GM23338 (cell line): ENCODE results near the gene PTPRQ. TPM values are rescaled to one million over a fixed set of nuclear protein-coding genes. Genes with fewer than 3 reads are reported as not detected.

Experiments used
- ATAC-seq: fragments of 200-7000 bp; cut with Tn5 transposase; 3 replicates; pipeline ENCODE4 v1.9.1; 2020
- DNase-seq: peaks from one replicate; pipeline ENCODE4 v3.0.0-alpha.2; 2015; ENCODE audit warnings: low spot score
- H2AFZ ChIP-seq: fragments of 200-600 bp; sonication (generic); 2 replicates; pipeline ENCODE4 v1.8.0; 2016; ENCODE audit warnings: antibody characterized with exemption, mild to moderate bottlenecking, moderate library complexity
- H3F3A ChIP-seq: fragments of 200-600 bp; sonication (generic); replicated peaks from 2 replicates; pipeline ENCODE4 v1.8.0; 2017; ENCODE audit warnings: antibody characterized with exemption, mixed run types, low read depth
- H3K27ac ChIP-seq: fragments of 200-600 bp; sonication (generic); 2 replicates; pipeline ENCODE4 v1.6.1; 2016; ENCODE audit warnings: low read depth
- H3K27me3 ChIP-seq: fragments of 200-600 bp; sonication (generic); 2 replicates; pipeline ENCODE4 v1.8.0; 2016; ENCODE audit warnings: mild to moderate bottlenecking, mixed run types, moderate library complexity; ENCODE audit not compliant: insufficient read depth
- H3K36me3 ChIP-seq: fragments of 200-600 bp; sonication (generic); 2 replicates; pipeline ENCODE4 v1.8.0; 2016; ENCODE audit warnings: mild to moderate bottlenecking; ENCODE audit not compliant: insufficient read depth
- H3K4me1 ChIP-seq: fragments of 200-600 bp; sonication (generic); 2 replicates; pipeline ENCODE4 v1.8.0; 2016; ENCODE audit warnings: mild to moderate bottlenecking, moderate library complexity; ENCODE audit not compliant: insufficient read depth
- H3K4me2 ChIP-seq: fragments of 200-600 bp; sonication (generic); 2 replicates; pipeline ENCODE4 v1.7.1; 2017; ENCODE audit warnings: mixed run types
- H3K4me3 ChIP-seq: fragments of 200-600 bp; sonication (generic); 2 replicates; pipeline ENCODE4 v1.6.1; 2016; ENCODE audit warnings: mixed run types
- H3K79me2 ChIP-seq: fragments of 200-600 bp; sonication (generic); replicated peaks from 2 replicates; pipeline ENCODE4 v1.8.0; 2017; ENCODE audit warnings: mild to moderate bottlenecking; ENCODE audit not compliant: insufficient read depth
- H3K9me2 ChIP-seq: fragments of 200-600 bp; sonication (generic); 2 replicates; pipeline ENCODE4 v1.8.0; 2017; ENCODE audit not compliant: insufficient read depth
- H4K20me1 ChIP-seq: fragments of 200-600 bp; sonication (generic); replicated peaks from 2 replicates; pipeline ENCODE4 v1.8.0; 2017; ENCODE audit warnings: mild to moderate bottlenecking; ENCODE audit not compliant: insufficient read depth
- H3K27ac Mint-ChIP-seq: 2 replicates; pipeline ENCODE4 v1.8.0; 2020; ENCODE audit warnings: inconsistent platforms, mild to moderate bottlenecking, moderate library complexity, mixed read lengths
- H3K27me3 Mint-ChIP-seq: 3 replicates; pipeline ENCODE4 v1.8.0; 2022; ENCODE audit warnings: low read depth, mild to moderate bottlenecking, moderate library complexity, mixed read lengths, inconsistent platforms; ENCODE audit not compliant: insufficient read depth, poor library complexity
- H3K36me3 Mint-ChIP-seq: 3 replicates; pipeline ENCODE4 v1.8.0; 2021; ENCODE audit warnings: low read depth, mild to moderate bottlenecking, inconsistent platforms, moderate library complexity, mixed read lengths
- H3K4me1 Mint-ChIP-seq: 3 replicates; pipeline ENCODE4 v1.8.0; 2020; ENCODE audit warnings: mild to moderate bottlenecking, inconsistent platforms, mixed read lengths
- H3K4me3 Mint-ChIP-seq: 3 replicates; pipeline ENCODE4 v1.8.0; 2021; ENCODE audit warnings: moderate library complexity, mild to moderate bottlenecking, inconsistent platforms, mixed read lengths
- H3K9me3 Mint-ChIP-seq: 3 replicates; pipeline ENCODE4 v1.8.0; 2020; ENCODE audit warnings: moderate library complexity, mild to moderate bottlenecking, inconsistent platforms, mixed read lengths
- CTCF ChIP-seq, 2 experiments: fragments of 200-600 bp in 1 of 2; sonication (generic) in 1 of 2; conservative IDR thresholded peaks; 2 replicates each; pipeline versions ENCODE4 v1.5.1 to v1.6.1; 2016 to 2017; ENCODE audit warnings: antibody characterized with exemption in 2 of 2, low read depth in 2 of 2, mild to moderate bottlenecking in 2 of 2, moderate library complexity in 1 of 2
- EZH2phosphoT487 ChIP-seq: fragments of 200-600 bp; sonication (generic); IDR thresholded peaks from one replicate; pipeline ENCODE4 v1.8.1; 2018; ENCODE audit warnings: antibody characterized with exemption; ENCODE audit not compliant: unreplicated experiment
- JUNB ChIP-seq: IDR thresholded peaks from one replicate; pipeline ENCODE4 v1.6.1; 2016; ENCODE audit warnings: antibody characterized with exemption; ENCODE audit not compliant: unreplicated experiment
- NANOG ChIP-seq: IDR thresholded peaks from 2 replicates; pipeline ENCODE4 v1.6.1; 2016; ENCODE audit warnings: antibody characterized with exemption, borderline replicate concordance
- ZNF114 ChIP-seq: fragments of 250-450 bp; sonication (Bioruptor Pico); IDR thresholded peaks from 2 replicates; pipeline ENCODE4 v1.5.0; 2020; ENCODE audit warnings: mild to moderate bottlenecking, moderate library complexity
- ZNF462 ChIP-seq: fragments of 250-450 bp; sonication (Bioruptor Pico); IDR thresholded peaks from 2 replicates; pipeline ENCODE4 v1.5.0; 2020; ENCODE audit warnings: mild to moderate bottlenecking, moderate library complexity
- polyA plus RNA-seq: library from polyadenylated mRNA; unstranded; fragments of >200 nt; fragmentation: Nextera tagmentation; extraction: Ambion mirVana; gene quantifications from 2 replicates; pipeline ENCODE4 v1.2.1, GENCODE V29; 2016
- total RNA-seq: library from RNA; depleted of rRNA; stranded (reverse); fragments of >200 nt; shearing (Covaris generic); gene quantifications from 2 replicates; pipeline ENCODE4 v1.2.3, GENCODE V29; 2014

PTPRQ gene
- total and polyA plus RNA-seq, 2 experiments from 2014 or later, result not detected

GRCh38 chr12:80491166-80491565 lies 47.1 kb downstream of the PTPRQ start:
- Histone ChIP-seq H4K20me1 (no peaks in the 10 kb centered on the region), H3K4me1 (no peaks in the 10 kb centered on the region), H3K27me3 (no peaks in the 10 kb centered on the region), H3K79me2 (no peaks in the 10 kb centered on the region), H3K9me2 (no peaks in the 10 kb centered on the region), H3K36me3 (no peaks in the 10 kb centered on the region), H2AFZ (no peak overlapping the region), H3F3A (no peaks in the 10 kb centered on the region), H3K4me3 (no peak overlapping the region), H3K4me2 (no peak overlapping the region), H3K27ac (no peak overlapping the region)
- Mint-ChIP-seq H3K9me3 (no peaks in the 10 kb centered on the region), H3K4me1 (peaks cover 12% of the 10 kb centered on the region; the same call in 2 of the 3 replicates), H3K27ac (no peak overlapping the region), H3K36me3 (no peaks in the 10 kb centered on the region), H3K4me3 (no peak overlapping the region), H3K27me3 (no peaks in the 10 kb centered on the region)
- ATAC-seq (no peak), DNase-seq (no peak)
- TF ChIP-seq ZNF462, result no peak

- H3K36me3 Mint-ChIP-seq, result no peaks in the 10 kb centered on the region
- Histone ChIP-seq H3K79me2 (no peaks in the 10 kb centered on the region), H4K20me1 (no peaks in the 10 kb centered on the region), H3K4me2 (no peak overlapping the region), H3K4me3 (no peak overlapping the region), H3F3A (no peaks in the 10 kb centered on the region), H3K27ac (no peak overlapping the region), H2AFZ (no peak overlapping the region), H3K9me2 (no peaks in the 10 kb centered on the region), H3K4me1 (no peaks in the 10 kb centered on the region), H3K36me3 (no peaks in the 10 kb centered on the region), H3K27me3 (no peaks in the 10 kb centered on the region)
- no peaks in the 10 kb centered on the region for H3K27me3 Mint-ChIP-seq
- peaks cover 12% of the 10 kb centered on the region for H3K4me1 Mint-ChIP-seq
- no peak for ATAC-seq
- DNase-seq, result no peak
- no peaks in the 10 kb centered on the region for H3K9me3 Mint-ChIP-seq
- H3K27ac Mint-ChIP-seq, result no peak overlapping the region
- H3K4me3 Mint-ChIP-seq, result no peak overlapping the region
- TF ChIP-seq NANOG (no peak), ZNF114 (no peak), CTCF (conservative IDR thresholded peaks at IDR 0.05; ENCODE audit: low read depth in 2 of 2) (no peak), EZH2phosphoT487 (no peak), JUNB (no peak)
Observed at GRCh38 chr12:80493466-80493865, 49.4 kb downstream of the PTPRQ start.
